Left cardiac atrium (tissue), 4 donors: ENCODE measurements around the gene CRYBB1. TPM values are rescaled to one million over a fixed set of nuclear protein-coding genes. Genes with fewer than 3 reads are reported as not detected.
A peak's percentile ranks its signal among the peaks of the same experiment; 100 is the strongest.
"Not testable (repeated sequence)": the region's sequence is repeated elsewhere in the genome, so short reads cannot be mapped to it uniquely, and the experiment has no call there.

Experiments used
- ATAC-seq, 2 donors: fragments of 200-7000 bp; cut with Tn5 transposase; one replicate each; pipeline ENCODE4 v1.9.1; 2020; ENCODE audit warnings: mild to moderate bottlenecking in 2 of 2, moderate library complexity in 2 of 2
- DNase-seq: peaks from one replicate; pipeline ENCODE4 v3.0.0-alpha.2; 2020
- intact Hi-C, 2 donors: fragments of 100-400 bp; cut with DNase I; formaldehyde crosslinking; loops; one replicate each; pipeline versions ENCODE4 v1.14.1 to v1.15.1; 2022 to 2023
- total RNA-seq, 2 donors: library from RNA; stranded (reverse); fragmentation: NEBNext Ultra II Directional; extraction: Animal tissue kit (Norgen Biotek cat#: 25700); gene quantifications; one replicate each; pipeline ENCODE4 v1.2.1, GENCODE V29; 2021
- donor health status: DM: no; HTN: yes; CAD: no.
- donor health status: DM: no; HTN: yes; CAD: no; lungs with severe emphysema.
- donor health status: DM: yes; HTN: yes; CAD: no.
- donor health status: Dilated cardiomyopathy.

Gene CRYBB1
- total RNA-seq, 2 donors from 2014 or later, result 0.55 to 1.9 TPM

DNA sequence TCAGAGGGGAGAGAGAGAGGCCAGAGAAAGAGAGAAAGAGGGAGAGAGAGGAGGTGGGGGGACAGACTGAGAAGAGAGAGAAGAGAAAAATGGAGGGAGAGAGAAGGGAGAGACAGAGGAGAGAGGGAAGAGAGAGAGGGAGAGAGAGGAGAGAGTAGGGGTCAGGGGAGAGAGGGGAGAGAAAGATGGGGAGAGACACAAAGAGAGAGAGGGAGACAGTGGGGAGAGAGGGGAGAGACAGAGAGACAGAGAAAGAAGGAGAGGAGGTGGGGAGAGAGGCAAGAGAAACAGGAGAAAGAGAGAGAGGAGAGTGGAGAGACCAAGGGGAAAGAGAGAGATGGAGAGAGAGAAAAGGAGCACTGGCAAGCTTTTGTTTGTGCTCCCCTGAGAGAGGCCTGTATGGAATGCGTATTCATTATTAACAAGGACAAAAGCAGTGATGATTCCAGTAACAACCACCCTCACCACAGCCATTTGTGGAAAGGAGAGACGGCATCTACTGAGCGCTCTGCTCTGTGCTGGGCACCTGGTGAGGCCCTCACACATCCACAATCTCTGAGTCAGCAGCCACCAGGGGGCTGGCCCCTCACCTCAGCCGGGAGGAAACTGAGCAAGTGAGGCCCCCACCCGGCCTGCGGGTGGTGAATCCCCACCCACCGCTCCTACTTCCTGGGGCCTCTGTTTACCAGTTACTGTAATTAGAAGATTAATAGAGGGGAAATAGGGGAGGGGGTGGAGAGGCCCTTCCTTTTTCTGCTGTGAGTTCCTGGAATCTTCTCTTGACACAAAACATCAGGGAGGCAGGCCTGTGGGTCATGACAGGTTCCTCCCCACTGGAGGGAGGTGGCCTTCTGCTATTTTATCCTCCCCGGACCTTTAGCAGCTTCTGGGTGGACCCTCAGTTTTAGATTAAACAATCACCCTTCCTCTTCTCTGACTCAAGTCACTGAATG lies 24.9 kb upstream of the CRYBB1 start:
- peak in 1 of 2 donors; percentile 20 for ATAC-seq
- peak; percentile 56 for DNase-seq
- intact Hi-C loops, result no loop called here

- no peak for DNase-seq
- intact Hi-C loops, result no loop called here
- ATAC-seq, result no peak
Measured at GRCh38 chr22:26636296-26636695, 18.5 kb upstream of the CRYBB1 start.

GRCh38 chr22:26635117-26635516 lies 17.3 kb upstream of the CRYBB1 start:
- ATAC-seq, result no peak
- intact Hi-C loops, result no loop called here
- no peak for DNase-seq

DNA sequence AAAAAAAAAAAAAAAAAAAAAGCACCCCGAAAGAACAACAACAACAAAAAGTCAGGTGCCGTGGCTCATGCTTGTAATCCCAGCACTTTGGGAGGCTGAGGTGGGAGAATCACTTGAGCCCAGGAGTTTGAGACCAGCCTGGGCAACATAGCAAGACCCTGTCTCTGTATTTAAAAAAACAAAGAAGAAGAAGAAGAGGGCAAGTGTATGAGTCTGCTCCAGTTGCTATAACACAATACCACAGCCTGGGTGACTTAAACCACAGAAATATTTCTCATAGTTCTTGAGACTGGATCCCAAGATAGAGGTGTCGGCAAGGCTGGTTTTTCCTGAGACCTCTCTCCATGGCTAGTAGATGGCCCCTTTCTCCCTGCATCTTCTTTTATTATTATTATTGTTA lies 16.4 kb upstream of the CRYBB1 start:
- intact Hi-C loops, result no loop called here
- ATAC-seq (no peak), DNase-seq (no peak)

DNA sequence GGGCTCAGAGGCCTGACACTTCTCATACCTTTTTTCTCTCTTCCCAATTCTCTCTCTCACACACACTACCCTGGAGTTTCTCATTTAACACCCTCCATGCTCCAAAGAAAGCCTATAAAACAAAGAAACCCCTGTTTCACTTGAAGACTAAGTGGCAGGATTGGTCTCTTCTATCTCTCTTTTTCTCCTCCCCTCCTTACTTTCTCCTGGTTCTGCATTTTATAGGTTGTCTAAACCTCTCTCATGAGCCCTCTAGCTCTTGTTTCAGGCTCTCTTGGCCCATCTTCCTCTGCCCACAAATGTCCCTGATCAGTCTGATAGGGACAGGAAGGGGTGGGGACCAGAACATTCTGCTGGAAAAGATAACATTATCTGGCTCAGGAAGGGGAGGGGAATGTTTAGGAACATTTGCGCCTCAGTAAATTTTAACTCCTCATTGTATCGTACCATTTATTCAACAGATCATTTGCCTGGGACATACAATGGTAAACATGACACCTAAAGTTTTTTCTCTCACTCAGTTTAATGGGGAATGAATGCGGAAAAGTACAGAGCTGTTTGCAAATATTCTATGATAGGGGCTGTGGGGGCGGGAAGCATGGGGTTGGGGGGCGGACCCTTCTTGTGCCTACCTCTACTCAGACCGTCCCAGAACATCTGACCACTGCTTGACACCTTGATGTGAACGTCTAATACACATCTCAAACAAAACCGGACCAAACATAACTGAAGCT lies 14.8 kb upstream of the CRYBB1 start:
- DNase-seq, result peak; percentile 36
- peak; percentile 23 to 77 for ATAC-seq
- intact Hi-C loops, result no loop called here

- ATAC-seq (no peak), DNase-seq (no peak)
- intact Hi-C loops, result no loop called here
Measured at GRCh38 chr22:26631282-26631681, 13.5 kb upstream of the CRYBB1 start.

DNA sequence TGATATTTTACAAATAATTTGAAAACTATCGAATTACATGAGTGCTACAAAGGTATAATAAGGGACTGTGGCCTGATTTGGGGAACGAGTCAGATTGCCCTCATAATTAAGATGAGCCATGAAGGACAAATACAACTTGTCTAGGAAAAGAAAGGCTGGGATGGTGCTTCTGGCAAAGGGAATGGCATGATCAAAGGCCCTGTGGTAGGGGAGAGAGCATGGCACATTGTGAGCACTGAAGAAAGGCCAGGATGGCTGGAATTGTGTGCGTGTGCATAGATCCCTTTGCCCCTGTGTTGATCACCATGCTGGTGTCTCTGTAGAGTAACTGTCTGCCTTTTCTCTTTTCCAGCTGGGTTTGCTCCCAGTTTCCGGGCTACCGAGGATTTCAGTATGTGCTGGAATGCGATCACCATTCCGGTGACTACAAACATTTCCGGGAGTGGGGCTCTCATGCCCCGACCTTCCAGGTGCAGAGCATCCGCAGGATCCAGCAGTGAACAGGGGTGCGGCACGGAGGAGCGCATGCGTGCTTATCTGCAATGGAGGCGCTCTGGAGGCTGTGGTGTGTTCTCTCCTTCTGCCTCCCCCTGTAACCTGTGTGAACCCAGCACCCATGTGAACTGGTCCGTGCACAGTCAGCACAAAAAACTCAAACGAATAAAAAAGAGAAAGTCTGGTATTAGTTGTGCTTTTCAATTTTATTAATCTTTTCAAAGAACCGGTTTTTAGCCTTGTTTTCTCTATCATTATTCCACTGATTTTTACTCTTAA lies 12.3 kb upstream of the CRYBB1 start:
- DNase-seq (no peak), ATAC-seq (no peak)
- intact Hi-C loops, result no loop called here

- intact Hi-C loops, result no loop called here
- no peak for ATAC-seq
- DNase-seq, result no peak
Measured at GRCh38 chr22:26624803-26625202, 7.0 kb upstream of the CRYBB1 start.

- no peak for ATAC-seq
- DNase-seq, result no peak
- intact Hi-C loops, result no loop called here
Measured at GRCh38 chr22:26623984-26624383, 6.2 kb upstream of the CRYBB1 start.

DNA sequence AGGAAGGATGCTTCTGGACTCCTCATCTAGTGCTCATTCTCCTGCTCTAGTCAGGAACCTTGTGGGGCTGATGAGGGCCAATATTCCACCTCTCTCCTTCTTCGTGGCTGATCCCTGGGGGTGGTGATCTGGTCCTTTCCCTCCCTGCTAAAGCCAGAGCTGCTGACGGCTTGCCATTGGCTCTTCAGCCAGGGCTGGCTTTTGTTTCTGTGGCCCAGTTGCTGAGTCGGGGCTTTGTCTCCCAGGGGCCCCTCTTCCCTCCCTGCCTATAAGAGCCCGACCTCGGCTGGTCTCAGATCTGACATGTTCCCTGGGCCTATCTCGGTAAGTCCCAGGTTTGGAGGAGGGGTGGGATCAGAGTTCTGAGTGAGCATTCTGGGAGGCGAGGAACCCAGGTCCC lies 3.8 kb upstream of the CRYBB1 start, which contains the start of gene CRYBA4:
Gene CRYBA4, plus strand, starts transcription at position 301 of the 400 bp plus-strand sequence. CDS start 634 bp downstream, outside the sequence.
- ATAC-seq (no peak), DNase-seq (no peak)
- intact Hi-C loops, result no loop called here

DNA sequence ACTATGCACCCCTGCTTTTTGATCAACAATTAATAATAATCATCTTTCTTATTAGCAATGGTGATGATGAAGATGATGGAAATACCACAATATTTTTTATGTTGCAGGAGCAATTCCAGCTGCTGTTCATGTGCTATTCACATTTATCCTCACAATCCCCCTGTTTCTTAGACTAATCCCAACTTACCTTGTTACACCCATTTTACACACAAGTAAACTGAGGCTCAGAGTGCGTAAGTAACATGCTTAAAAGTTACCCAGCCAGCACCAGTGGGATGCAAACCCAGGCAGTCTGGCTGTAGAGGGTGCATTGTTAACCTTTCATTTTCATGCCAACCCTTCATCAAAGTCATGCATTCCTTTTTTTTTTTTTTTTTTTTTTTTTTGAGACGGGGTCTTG lies 2.4 kb upstream of the CRYBB1 start:
- intact Hi-C loops, result no loop called here
- ATAC-seq, result no peak
- no peak for DNase-seq

GRCh38 chr22:26619510-26619909 lies 1.7 kb upstream of the CRYBB1 start:
- intact Hi-C loops, result no loop called here
- DNase-seq, result peak; percentile 77
- ATAC-seq, result peak in 1 of 2 donors; percentile 57

DNA sequence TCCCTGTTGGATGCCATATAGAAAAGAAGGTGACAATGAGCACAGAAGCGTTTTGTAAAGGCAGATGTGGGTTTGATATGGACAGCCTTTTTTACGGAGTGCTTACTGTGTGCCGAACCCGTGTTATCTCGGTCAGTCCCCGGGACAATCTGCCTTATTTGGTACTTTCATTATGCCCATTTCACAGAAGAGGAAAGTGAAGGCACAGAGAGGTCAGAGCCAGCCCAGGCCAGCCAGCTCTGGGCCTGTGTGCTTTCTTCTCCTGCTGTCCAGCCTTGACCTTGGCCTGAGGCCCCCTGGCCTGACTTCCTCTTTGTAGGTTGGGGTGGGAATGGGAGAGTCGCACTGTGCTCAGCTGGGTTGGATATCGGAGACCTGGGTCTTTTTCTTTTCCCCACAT lies 628 bp upstream of the CRYBB1 start:
- DNase-seq (no peak), ATAC-seq (no peak)
- intact Hi-C loops, result no loop called here

- intact Hi-C loops, result no loop called here
- DNase-seq (no peak), ATAC-seq (no peak)
Measured at GRCh38 chr22:26616650-26617049, 1.2 kb downstream of the CRYBB1 start.

DNA sequence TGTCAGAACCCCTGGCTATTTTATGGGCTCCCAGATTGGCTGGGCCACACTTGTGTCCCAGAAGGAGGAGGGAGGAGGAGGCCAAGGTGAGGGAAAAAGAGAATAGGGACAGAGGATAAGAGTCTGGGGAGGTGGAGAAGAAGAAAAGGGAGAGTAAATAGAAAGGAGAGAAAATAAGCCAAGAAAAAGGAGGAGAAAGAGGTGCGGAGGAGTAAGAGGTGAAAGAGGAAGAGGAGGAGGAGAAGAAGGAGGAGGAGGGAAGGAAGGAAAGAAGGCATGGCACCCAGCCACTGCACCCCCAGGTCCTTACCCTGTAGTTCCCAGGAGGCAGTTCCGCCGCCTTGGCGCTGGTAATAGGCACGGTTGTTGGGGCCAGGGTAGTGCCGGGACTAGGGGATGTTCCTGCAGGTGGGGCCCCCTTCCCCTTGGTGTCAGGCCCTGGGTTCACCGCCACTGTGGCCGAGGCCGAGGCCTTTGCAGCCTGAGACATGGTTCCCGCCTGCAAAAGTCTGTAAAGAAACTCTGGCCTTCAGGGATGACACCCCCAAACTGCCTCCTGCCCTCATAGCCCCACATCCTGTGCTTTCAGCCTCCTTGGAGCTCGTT lies 1.9 kb downstream of the CRYBB1 start:
- ATAC-seq (no peak), DNase-seq (no peak)
- intact Hi-C loops, result no loop called here

GRCh38 chr22:26615149-26615548 lies 2.7 kb downstream of the CRYBB1 start:
- ATAC-seq (no peak), DNase-seq (no peak)
- intact Hi-C loops, result no loop called here

- intact Hi-C loops, result no loop called here
- ATAC-seq (no peak), DNase-seq (no peak)
Measured at GRCh38 chr22:26614322-26614721, 3.5 kb downstream of the CRYBB1 start.

GRCh38 chr22:26613753-26614152 lies 4.1 kb downstream of the CRYBB1 start:
- DNase-seq, intact Hi-C loops, ATAC-seq: not testable (repeated sequence)

DNA sequence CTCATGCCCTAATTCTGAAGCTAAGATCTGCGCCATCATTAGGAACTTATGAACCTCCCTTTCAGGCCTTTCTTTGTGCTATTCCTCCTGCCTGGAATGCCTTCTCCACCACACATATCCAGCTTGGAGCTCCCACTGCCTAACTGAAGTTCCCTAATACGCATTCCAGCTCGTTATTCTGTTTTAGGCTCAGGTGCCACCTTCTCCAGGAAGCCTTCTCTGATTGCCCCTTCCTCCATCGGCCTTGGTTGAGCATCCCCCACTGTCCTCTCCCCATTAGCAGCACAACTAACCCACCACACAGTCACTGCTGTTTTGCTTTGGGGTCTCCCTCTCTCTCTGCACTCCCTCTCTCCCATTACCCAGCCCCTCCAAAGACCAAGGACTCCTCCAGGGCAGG lies 5.2 kb downstream of the CRYBB1 start:
- ATAC-seq (no peak), DNase-seq (no peak)
- intact Hi-C loops, result no loop called here
